Ovary (tissue), 3 donors: ENCODE data around the gene BCL2L14.

ENCODE experiments used
- CTCF ChIP-seq, 3 donors: fragments of 450-650 bp in 2 of 3; fragments of 200-600 bp in 1 of 3; IDR thresholded peaks; one replicate each; pipeline versions ENCODE4 v1.5.1 to v1.8.0; 2016 to 2022; ENCODE audit warnings: antibody characterized with exemption in 3 of 3, mild to moderate bottlenecking in 1 of 3
- POLR2A ChIP-seq: fragments of 450-650 bp; IDR thresholded peaks from one replicate; pipeline ENCODE4 v1.6.1; 2017; ENCODE audit warnings: antibody characterized with exemption, mild to moderate bottlenecking, moderate library complexity
- donor health status: DM: no; HTN: no; CAD: no.

DNA sequence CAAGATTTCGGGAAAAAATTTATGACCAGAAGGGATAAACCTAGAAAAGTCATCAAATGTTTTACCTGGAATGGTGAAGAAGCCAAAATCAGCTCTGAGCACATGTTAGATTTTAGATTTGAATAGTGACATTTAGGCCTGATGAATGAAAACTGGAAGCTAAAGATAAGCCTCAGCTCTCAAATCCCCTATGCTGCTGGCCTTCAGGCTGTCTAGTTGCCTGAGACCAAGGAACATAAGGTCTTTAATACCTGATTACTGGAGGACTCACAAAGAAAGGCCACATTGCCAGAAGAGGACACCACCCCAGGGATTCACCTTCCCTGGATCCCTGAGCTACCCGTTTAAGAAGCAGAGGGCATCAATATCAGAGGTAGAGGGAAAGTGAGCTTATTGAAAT is 56.6 kb downstream of the BCL2L14 start:
- TF ChIP-seq CTCF (IDR thresholded peaks at IDR 0.05): no peak
- no peak for TF ChIP-seq POLR2A
